Spleen (tissue), 11 donors: ENCODE data around the gene RFC4. TPM values are rescaled to one million over a fixed set of nuclear protein-coding genes. Genes with fewer than 3 reads are reported as not detected.

Source experiments
- DNase-seq: peaks from one replicate; pipeline ENCODE4 v3.0.0-alpha.2; 2020
- H3K27ac ChIP-seq, 8 donors: fragments of 200-600 bp; sonication (generic) in 7 of 8; 1 replicate in 4 of 8; 2 replicates in 4 of 8; pipeline versions ENCODE4 v1.5.0 to v1.8.0; 2016 to 2021; ENCODE audit warnings: inconsistent platforms in 4 of 8, mild to moderate bottlenecking in 4 of 8, moderate library complexity in 1 of 8
- H3K27me3 ChIP-seq, 7 donors: fragments of 200-600 bp; sonication (generic) in 6 of 7; replicated peaks in 1 of 7; 1 replicate in 4 of 7; 2 replicates in 3 of 7; pipeline versions ENCODE4 v1.5.0 to v1.8.0; 2016 to 2021; ENCODE audit warnings: inconsistent platforms in 3 of 7, mild to moderate bottlenecking in 1 of 7
- H3K36me3 ChIP-seq, 6 donors: fragments of 200-600 bp; sonication (generic) in 5 of 6; 1 replicate in 4 of 6; 2 replicates in 2 of 6; pipeline versions ENCODE4 v1.5.0 to v1.8.0; 2016 to 2021; ENCODE audit warnings: inconsistent platforms in 2 of 6
- H3K4me1 ChIP-seq, 6 donors: fragments of 200-600 bp; sonication (generic) in 5 of 6; 1 replicate in 3 of 6; 2 replicates in 3 of 6; pipeline versions ENCODE4 v1.5.0 to v1.8.0; 2016 to 2021; ENCODE audit warnings: inconsistent platforms in 3 of 6
- H3K4me3 ChIP-seq, 8 donors: fragments of 200-600 bp; sonication (generic) in 7 of 8; 1 replicate in 4 of 8; 2 replicates in 4 of 8; pipeline versions ENCODE4 v1.5.0 to v1.8.0; 2016 to 2021; ENCODE audit warnings: inconsistent platforms in 4 of 8, mild to moderate bottlenecking in 4 of 8, moderate library complexity in 2 of 8
- H3K9me3 ChIP-seq, 8 donors: fragments of 200-600 bp; sonication (generic) in 7 of 8; 1 replicate in 4 of 8; 2 replicates in 4 of 8; pipeline versions ENCODE4 v1.5.0 to v1.8.0; 2016 to 2021; ENCODE audit warnings: inconsistent platforms in 4 of 8
- POLR2A ChIP-seq, 3 donors: fragments of 450-650 bp; IDR thresholded peaks; one replicate each; pipeline ENCODE4 v1.5.1; 2017; ENCODE audit warnings: antibody characterized with exemption in 3 of 3, mild to moderate bottlenecking in 1 of 3
- POLR2AphosphoS5 ChIP-seq, 3 donors: sonication (generic); formaldehyde crosslinking; IDR thresholded peaks; one replicate each; pipeline ENCODE4 v1.5.1; 2017; ENCODE audit warnings: antibody characterized with exemption in 3 of 3
- WGBS, 5 donors: extraction: QIAGEN DNeasy Blood & Tissue Kit in 3 of 5; methylation state at CpG; one replicate each; pipeline versions ENCODE4 v1.1.5 to v1.1.7; 2013 to 2018; 5-methylcytosine and 5-hydroxymethylcytosine counted together
- intact Hi-C: fragments of 100-400 bp; cut with DNase I; formaldehyde crosslinking; loops from one replicate; pipeline ENCODE4 v1.15.0; 2023; ENCODE audit warnings: low total_unique reads
- polyA plus RNA-seq, 3 donors: library from polyadenylated mRNA; stranded (reverse); fragments of 200-250 nt; gene quantifications; one replicate each; pipeline ENCODE4 v1.2.1, GENCODE V29; 2013
- total RNA-seq, 7 donors: library from RNA; depleted of rRNA in 3 of 7; stranded (reverse); fragments of >200 nt in 3 of 7; fragmentation: NEBNext Ultra II Directional in 4 of 7; extraction: Animal tissue kit (Norgen Biotek cat#: 25700) in 4 of 7; gene quantifications; one replicate each; pipeline versions ENCODE4 v1.1.0 to v1.2.1, GENCODE V29; 2016 to 2021
- TF ChIP-seq, protein P1 (sequence below), 11 experiments: fragments of 200-600 bp in 7 of 11; fragments of 450-650 bp in 4 of 11; sonication (generic) in 4 of 11; IDR thresholded peaks in 8 of 11; conservative IDR thresholded peaks in 3 of 11; 1 replicate in 7 of 11; 2 replicates in 4 of 11; pipeline versions ENCODE4 v1.4.0 to v1.8.0; 2016 to 2021; ENCODE audit warnings: antibody characterized with exemption in 11 of 11, inconsistent platforms in 4 of 11, mild to moderate bottlenecking in 1 of 11
- donor health status: healthy with polysubstance abuse.
- donor health status: DM: no; HTN: no; CAD: no; lungs with moderate emphysema.
- donor health status: DM: no; HTN: no; CAD: no.
- donor health status: Bipolar disorder and iron deficiency.
- donor health status: healthy.
- donor health status: DM: no; HTN: no; CAD: no.
- donor health status: DM: yes; HTN: yes; CAD: no.

Gene RFC4
- total and polyA plus RNA-seq, 10 donors: 14.4 to 27.2 (median 18.4) TPM

DNA sequence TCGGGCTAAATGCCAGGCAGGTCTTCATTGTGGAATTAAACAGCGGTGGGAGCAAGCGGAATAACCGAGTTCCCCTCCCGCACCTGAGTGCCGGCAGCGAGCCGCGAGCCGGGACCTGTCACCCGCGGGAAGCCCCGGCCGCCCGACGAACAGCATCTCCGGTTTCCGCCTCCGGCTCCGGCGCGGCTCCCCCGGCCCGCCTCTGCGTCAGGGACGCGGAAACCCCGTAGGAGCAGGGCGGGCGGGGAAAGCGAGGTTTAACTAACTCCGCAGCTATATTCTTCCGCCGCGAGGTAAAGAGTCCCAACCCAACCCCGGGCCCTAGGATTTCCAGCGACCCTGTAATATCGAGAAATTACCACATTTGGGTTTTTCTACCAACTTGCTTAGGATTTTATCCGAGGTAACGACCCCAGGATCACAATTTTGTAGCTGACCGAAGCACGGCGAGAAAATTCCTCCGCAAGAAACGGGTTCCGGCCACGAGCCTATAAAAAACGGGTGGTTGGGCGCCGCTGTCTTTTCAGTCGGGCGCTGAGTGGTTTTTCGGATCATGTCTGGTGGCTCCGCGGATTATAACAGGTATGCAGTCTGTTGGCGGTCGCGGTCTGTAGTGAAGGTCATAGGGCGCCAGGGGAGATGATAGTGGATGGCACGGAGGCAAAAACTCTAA lies 23.1 kb downstream of the RFC4 start, which contains the start of gene EIF4A2:
Gene EIF4A2, plus strand, starts transcription at position 520 of the 673 bp plus-strand sequence. Its CDS starts 34 bp downstream, at position 554.
- intact Hi-C loops: loop anchor here (10.0 kb wide), 2 partner anchors 208 to 848 kb away; partner anchors contain the start of genes DNAJB11 and TRA2B

DNA sequence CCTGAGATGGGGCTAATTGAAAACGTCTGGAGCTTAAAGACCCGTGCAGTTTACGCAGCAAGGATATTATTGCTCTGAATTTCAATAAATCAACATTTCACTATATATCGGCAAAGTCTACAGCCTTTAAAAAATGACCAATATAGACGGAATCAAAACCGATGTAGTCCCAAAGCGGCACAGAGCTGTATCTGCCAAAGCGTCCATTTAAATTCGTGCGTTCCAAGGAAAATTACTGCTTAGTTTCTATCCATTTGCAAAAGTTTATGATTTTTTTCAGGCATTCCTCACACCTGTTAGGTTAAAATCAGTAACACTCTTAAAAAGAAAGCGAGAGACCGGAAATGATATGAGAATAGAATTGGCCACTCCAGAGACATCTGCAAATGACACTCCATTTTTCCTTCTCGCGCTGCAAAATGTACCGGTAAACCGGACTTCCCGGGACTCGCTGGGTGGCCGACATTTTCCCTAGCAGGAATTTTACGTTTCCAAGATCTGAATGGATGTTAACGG lies 23.7 kb downstream of the RFC4 start:
- Histone ChIP-seq H3K36me3 (peaks cover 0 to 35% (median 34%) of the 10 kb centered on the region in 6 donors), H3K27ac (peak overlapping the region; percentile 95 to 99 (median 98)), H3K9me3 (no peaks in the 10 kb centered on the region), H3K4me3 (peak overlapping the region; percentile 66 to 94 (median 88)), H3K27me3 (no peaks in the 10 kb centered on the region), H3K4me1 (peaks cover 29 to 43% (median 34%) of the 10 kb centered on the region in 6 donors)
- DNase-seq: no peak
- WGBS, 5 donors: 4 to 13% (median 8%) methylated on average over 20 to 21 of the region's 21 CpGs
- TF ChIP-seq, protein P1, sequence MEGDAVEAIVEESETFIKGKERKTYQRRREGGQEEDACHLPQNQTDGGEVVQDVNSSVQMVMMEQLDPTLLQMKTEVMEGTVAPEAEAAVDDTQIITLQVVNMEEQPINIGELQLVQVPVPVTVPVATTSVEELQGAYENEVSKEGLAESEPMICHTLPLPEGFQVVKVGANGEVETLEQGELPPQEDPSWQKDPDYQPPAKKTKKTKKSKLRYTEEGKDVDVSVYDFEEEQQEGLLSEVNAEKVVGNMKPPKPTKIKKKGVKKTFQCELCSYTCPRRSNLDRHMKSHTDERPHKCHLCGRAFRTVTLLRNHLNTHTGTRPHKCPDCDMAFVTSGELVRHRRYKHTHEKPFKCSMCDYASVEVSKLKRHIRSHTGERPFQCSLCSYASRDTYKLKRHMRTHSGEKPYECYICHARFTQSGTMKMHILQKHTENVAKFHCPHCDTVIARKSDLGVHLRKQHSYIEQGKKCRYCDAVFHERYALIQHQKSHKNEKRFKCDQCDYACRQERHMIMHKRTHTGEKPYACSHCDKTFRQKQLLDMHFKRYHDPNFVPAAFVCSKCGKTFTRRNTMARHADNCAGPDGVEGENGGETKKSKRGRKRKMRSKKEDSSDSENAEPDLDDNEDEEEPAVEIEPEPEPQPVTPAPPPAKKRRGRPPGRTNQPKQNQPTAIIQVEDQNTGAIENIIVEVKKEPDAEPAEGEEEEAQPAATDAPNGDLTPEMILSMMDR (IDR thresholded peaks at IDR 0.05 in 8 of 11, conservative IDR thresholded peaks at IDR 0.05 in 3 of 11): no peak
- TF ChIP-seq POLR2A (IDR thresholded peaks at IDR 0.05): no peak
- no peak for TF ChIP-seq POLR2AphosphoS5 (IDR thresholded peaks at IDR 0.05)
- intact Hi-C loops: loop anchor here (10.0 kb wide), 2 partner anchors 208 to 848 kb away; partner anchors contain the start of genes DNAJB11 and TRA2B

More for the DNA sequence above, 23.1 kb downstream of the RFC4 start, which contains the start of gene EIF4A2:
- Histone ChIP-seq H3K4me3 (peak within 1 kb of the TSS; percentile 66 to 94 (median 88)), H3K36me3 (peaks cover 0 to 41% (median 40%) of the 10 kb centered on the region in 6 donors), H3K27ac (peak within 1 kb of the TSS; percentile 95 to 99 (median 98)), H3K9me3 (no peaks in the 10 kb centered on the region), H3K4me1 (peaks cover 35 to 49% (median 40%) of the 10 kb centered on the region in 6 donors), H3K27me3 (no peaks in the 10 kb centered on the region)
- DNase-seq: peak; percentile 97
- TF ChIP-seq POLR2AphosphoS5 (IDR thresholded peaks at IDR 0.05) (peak; percentile 94 to 99 (median 97)), POLR2A (IDR thresholded peaks at IDR 0.05) (peak; percentile 87 to 89 (median 87))
- TF ChIP-seq, protein P1 (IDR thresholded peaks at IDR 0.05 in 8 of 11, conservative IDR thresholded peaks at IDR 0.05 in 3 of 11): peak in 1 of 11 experiments; percentile 5
- WGBS, 5 donors: 0 to 1% (median 0%) methylated on average over 45 to 60 of the region's 60 CpGs

GRCh38 chr3:186779204-186779603 lies 27.1 kb downstream of the RFC4 start:
- 92 to 96% (median 94%) methylated on average over 5 of the region's 5 CpGs for WGBS, 5 donors
- intact Hi-C loops: no loop called here
- peaks cover 0 to 1% (median under 1%) of the 10 kb centered on the region in 6 donors for H3K36me3 ChIP-seq

More at GRCh38 chr3:186779204-186779603, 27.1 kb downstream of the RFC4 start:
- Histone ChIP-seq H3K4me3 (no peak overlapping the region), H3K27ac (no peak overlapping the region), H3K4me1 (peaks cover 0 to 9% (median 4%) of the 10 kb centered on the region in 6 donors), H3K9me3 (no peaks in the 10 kb centered on the region), H3K27me3 (no peaks in the 10 kb centered on the region)
- DNase-seq: no peak
- TF ChIP-seq, protein P1 (IDR thresholded peaks at IDR 0.05 in 8 of 11, conservative IDR thresholded peaks at IDR 0.05 in 3 of 11): no peak
- TF ChIP-seq POLR2AphosphoS5 (IDR thresholded peaks at IDR 0.05): no peak
- TF ChIP-seq POLR2A (IDR thresholded peaks at IDR 0.05): no peak
